ENCODE data around the gene APOBR.
"Not testable (repeated sequence)": the region's sequence is repeated elsewhere in the genome, so short reads cannot be mapped to it uniquely, and the experiment has no call there.

Gene APOBR

DNA sequence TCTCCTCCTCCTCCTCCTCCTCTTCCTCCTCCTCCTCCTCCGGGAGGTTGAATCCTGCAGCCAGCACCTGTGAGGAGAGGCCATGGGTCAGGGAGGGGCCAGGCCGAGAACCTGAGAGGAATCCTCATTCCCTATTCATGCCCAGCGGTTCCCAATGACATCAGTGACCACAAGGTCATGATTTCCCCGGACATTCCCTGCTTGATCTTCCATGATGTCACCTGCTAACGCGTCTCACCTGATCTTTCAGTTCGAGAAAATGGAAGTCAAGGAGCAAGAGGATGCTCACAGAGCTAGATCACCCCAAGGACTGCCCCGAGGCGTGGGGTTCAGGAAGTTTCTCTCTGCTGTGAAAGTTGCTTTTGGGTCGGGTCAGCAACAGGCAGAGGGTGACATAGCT lies 5.4 kb downstream of the APOBR start:
- FAIRE-seq, result no peak

DNA sequence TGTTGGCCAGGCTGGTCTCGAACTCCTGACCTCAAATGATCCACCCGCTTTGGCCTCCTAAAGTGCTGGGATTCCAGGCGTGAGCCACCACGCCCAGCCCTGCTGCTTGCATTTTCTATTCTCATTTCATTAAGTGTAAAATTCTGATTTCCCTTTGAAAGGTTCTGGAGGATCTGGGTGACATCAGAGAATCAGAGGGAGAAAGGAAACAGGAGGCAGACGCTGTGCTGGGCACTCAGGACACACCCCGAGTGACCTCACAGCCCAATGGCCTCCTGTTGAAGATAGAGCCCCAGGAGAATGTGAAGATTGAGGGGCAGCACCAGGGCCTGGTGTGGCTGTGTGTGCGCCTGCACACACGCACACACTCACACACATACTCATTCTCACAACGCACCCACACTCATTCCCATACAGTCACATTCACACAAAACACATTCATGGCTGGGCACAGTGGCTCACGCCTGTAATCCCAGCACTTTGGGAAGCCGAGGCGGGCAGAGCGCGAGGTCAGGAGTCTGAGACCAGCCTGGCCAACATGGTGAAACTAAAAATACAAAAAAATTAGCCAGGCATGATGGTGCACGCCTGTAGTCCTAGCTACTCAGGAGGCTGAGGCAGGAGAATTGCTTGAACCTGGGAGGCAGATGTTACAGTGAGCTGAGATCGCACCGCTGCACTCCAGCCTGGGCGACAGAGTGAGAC lies 6.2 kb downstream of the APOBR start:
- FAIRE-seq, result not testable (repeated sequence)

DNA sequence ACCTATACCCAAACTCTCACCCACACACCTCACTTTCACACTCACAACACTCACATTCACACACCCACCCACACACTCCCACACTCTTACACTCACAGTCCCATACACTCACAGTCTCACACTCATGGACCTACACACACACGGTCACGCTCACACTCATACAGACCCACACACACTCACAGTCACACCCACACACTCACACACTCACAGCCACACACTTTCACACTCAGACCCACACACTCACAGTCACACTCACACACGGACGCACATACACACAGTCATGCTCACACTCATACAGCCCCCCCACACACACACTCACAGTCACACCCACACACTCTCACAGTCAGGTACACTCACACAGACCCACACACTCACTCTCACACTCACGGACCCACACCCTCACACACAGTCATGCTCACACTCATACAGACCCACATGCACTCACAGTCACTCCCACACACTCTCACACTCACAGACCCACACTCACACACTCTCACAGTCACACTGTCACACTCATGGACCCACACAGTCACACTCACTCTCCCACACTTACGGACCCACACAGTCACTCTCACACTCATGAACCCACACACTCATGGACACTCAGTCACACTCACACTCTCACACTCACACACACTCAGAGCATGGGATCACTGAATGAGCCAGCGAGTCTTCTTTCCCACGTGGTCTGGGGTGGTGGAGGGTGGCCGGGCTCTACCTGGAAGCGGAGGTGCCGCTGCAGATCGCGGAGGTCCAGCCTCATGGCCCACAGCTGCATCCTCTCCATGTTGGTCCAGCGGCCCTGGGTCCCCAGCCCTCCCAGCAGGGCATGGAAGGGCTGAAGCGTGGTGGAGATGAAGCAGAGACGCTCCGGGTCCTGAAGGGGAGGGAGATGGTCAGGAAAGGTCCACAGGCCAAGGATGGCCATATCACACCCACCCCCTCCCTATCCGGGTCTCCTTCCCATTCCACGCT lies 7.1 kb downstream of the APOBR start:
- FAIRE-seq, result no peak

DNA sequence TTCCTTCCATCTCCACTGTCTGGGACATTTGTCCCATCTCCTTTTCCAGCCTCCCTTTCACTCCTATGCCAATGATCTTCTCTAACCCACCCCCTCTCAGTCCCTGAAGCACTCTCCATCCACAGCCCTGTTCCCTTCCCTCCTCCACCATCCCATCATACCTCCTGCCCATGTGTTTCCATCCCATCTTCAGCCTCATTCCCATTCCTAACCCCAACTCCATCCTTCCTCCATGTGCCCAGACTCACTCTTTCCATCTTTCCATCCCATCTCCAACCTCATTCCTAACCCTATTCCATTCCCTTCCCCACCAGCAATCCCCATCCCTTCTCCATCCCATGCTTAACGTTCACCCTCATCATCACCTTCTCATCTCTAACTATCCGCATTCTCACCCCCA lies 7.8 kb downstream of the APOBR start:
- no peak for FAIRE-seq

DNA sequence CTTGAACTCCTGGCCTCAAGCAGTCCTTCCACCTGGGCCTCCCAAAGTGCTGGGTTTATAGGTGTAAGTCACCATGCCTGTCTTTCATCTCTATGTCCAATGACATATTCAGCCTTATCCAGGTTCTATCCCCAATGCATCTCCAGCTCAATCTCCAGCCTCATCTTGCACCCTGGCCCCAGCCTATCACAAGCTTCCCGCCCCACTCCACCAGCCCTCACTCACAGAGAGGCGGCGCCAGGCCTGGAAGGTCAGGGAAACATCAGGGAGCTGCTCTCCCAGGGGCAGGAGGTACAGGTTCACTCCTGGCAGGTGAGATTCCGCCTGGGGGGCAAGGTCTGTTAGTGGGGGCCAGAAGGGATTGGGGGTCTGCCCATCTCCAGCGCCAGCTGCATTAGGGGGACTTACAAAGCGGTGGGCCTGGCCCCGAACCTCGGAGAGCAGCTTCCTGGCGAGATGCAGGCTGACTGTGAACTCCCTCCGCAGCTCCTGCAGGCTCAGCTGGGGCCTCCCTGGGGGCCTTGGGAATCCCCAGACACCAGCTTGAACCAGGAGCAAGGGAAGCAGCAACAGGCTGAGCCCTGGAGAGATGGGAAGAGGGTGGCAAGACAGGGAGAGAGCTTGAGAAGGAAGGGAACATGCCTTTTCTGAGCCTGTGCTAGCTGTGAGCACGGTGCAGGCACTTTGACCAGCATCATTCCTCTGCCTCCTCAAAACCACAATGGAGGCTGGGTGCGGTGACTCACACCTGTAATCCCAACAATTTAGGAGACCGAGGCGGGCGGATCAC lies 9.2 kb downstream of the APOBR start:
- FAIRE-seq, result no peak

DNA sequence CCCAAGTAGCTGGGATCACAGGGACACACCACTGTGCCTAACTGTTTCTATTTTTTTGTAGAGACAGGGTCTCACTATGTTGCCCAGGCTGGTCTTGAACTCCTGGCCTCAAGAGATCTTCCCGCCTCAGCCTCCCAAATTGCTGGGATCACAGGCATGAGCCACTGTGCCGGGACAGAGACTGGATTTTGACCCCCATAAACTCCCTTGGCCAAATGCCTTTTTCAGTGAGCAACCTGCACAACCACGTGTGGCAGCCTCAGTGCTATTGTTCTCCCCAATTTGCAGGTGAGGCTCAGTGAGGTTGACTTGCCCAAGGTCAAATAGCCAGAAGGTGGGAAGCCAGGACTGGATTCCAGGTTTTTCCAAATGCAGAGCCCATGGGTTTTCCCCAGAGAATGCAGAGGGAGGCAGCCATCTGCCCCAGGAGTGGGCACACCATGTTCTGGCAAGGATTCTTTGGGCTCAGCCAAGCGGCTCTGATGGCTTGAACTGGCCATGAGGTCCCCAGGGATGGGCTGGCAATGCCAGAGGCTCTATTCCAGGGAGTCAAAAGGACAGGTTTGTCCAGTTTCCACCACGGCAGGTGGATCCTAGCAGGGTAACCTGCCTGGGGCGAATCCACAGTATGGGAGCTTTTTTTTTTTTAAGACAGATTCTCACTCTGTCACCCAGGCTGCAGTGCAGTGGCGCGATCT lies 10.4 kb downstream of the APOBR start:
- no peak for FAIRE-seq

DNA sequence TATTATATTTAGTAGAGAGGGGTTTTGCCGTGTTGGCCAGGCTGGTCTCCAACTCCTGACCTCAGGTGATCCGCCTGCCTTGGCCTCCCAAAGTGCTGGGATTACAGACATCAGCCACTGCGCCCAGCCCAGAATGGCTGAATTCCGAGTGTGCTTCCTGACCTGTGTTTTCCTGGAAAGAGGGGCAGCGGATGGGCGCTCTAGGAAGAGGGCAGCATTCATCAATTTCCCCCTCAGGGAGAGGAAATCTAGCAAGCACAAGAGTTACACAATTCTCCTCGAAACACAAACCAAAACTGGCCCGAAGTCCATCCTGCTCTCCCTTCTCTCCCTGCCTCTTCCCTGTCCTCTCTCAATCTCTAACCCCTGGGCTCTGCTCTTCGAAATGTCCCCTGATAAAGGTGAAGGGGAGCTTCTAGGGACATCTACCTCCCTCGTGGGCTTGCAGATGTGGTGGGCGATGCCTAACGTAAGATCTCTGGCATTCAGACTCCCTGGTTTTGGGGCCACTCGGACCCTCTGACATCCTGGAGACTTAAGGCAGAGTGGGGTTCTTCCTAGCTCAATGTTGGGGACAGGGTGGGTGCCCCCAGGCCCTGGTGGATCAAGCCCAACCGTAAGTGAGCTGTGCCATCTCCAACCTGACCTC lies 11.2 kb downstream of the APOBR start:
- FAIRE-seq, result no peak

DNA sequence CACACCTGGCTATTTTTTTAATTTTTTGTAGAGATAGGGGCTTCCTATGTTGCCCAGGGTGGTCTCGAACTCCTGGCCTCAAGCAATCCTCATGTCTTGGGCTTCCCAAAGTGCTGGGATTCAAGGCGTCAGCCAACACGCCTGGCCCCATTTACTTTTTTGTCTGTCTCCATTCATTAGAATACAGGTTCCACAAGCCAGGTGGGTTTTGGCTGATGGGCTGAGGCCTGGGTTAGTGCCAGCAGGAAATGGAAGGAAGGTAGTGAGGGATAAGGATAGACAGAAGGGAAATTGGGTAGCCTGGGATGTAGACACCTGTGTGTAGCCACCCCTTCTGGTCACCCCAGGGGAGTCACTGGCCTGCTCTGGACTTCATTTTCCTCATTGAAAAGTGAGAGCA lies 16.6 kb downstream of the APOBR start:
- FAIRE-seq, result no peak

DNA sequence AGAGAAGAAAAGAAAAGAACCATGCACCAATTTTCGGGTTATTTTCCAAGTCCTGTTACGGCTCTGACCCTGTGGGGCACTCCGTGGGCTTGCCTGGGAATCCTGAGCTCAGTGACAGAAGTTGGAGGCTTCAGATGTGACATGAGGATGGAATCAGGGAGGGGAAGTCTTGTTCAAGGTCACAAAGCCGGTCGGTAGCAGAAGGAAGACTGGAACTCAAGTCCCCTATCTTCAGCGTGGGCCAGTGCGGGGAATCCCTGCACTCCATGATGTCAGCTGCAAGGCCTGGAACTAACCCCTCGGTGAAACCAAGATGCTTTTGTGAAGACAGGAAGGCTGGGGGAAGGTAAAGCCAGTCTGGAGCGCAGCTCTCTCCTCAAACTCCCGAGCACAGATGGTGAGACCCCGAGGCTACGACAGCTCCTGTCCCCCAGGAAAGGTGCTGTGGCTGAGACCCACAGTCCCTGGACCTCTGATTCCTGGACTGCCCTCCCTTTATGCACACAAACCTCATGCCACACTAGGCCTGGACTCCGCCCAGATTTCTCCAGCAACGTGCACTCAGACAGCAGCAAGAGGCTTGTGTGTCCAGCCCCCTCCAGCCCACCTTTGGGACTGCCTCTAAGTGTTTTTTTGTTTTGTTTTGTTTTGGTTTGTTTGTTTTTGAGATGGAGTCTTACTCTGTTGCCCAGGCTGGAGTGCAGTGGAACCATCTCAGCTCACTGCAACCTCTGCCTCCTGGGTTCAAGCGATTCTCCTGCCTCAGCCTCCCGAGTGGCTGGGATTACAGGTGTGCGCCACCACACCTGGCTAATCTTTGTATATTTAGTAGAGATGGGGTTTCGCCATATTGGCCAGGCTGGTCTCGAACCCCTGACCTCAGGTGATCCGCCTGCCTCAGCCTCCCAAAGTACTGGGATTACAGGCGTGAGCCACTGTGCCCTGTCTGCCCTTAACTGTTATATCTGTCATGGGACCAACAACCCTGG lies 17.7 kb downstream of the APOBR start:
- FAIRE-seq, result no peak

DNA sequence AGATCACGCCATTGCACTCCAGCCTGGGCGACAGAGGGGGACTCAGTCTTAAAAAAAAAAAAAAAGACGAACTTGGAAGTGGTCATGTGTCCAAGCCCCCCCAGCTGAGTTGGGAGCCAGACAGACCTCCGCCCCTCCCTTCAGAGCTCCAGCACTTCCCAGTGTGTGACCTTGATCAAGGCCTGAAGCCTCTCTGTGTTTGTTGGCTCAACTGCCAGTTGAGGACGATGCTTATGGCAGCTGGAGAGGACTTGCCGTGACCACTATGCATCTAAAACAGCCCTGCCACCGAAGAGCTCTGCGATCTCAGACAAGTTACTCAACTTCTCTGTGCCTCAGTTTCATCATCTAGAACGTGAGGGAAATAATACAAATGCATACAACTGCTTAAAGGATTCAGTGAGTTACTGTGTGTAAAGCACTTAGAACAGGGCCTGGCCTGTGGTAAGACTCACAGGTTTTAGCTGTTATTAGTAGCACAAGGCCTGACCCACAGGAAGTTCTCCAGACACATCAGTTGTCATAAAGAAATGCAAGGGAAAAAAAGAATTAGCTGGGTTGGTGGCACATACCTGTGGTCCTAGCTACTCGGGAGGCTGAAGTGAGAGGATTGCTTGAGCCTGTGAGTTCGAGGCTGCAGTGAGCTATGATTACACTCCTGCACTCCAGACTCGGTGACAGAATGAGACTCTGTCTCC lies 19.2 kb downstream of the APOBR start:
- FAIRE-seq, result no peak

DNA sequence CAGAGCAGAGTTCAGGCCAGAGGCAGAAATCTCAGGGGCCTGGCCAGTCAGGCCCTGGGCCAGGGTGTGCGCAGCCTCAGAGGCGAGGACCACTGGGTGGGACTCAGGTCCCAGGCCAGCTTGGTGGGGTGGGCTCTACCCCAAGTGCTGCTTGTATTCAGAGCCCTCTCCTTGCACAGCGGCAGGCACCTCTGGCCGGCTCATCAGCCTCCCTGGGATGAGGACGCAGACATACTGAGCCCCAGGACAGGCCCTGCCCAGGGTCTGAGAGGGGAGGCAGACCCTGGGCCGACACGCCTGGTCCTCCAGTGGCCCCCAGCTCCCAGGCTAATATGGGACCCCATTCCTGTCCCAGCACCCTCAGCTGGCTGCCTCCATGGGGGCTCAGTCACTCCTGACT lies 19.8 kb downstream of the APOBR start:
- no peak for FAIRE-seq

DNA sequence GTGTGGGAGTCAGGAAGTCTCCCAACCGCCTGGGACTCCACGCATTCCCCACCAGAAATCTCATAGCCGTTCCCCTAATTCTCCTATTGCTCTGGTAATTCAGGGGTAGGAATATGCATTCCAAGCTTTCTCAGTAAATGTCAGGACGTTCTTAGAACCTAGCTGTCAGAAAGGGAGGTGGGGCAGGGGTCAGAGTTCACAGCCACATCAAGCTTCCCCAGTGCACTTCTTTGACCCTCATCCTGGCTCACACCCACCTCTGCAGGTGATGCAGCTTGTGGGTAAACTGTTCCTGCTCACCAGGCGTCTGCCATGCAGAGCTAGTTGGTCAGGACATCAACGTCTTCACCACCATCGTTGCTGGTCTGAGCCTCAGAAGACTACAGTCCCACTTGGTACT lies 26.2 kb downstream of the APOBR start:
- no peak for FAIRE-seq

DNA sequence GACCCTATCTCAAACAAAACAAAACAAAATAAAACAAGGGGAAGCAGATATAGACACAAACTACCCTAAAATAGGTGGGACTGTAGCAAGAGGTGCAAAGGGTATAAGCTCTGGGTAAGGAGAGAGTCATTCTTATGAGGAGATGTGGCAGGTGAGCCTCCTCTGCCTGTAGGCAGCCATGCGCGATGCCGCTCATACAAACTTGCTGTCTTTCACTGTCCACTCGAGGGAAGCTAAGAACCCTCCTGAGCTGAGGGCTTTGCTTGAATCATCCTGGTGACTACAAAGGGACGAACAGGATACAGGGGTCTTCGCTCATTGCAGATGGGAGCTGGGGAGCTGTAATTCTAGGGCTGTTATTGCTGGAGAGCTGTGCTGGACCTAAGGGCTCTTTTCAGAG lies 27.0 kb downstream of the APOBR start:
- FAIRE-seq, result no peak

DNA sequence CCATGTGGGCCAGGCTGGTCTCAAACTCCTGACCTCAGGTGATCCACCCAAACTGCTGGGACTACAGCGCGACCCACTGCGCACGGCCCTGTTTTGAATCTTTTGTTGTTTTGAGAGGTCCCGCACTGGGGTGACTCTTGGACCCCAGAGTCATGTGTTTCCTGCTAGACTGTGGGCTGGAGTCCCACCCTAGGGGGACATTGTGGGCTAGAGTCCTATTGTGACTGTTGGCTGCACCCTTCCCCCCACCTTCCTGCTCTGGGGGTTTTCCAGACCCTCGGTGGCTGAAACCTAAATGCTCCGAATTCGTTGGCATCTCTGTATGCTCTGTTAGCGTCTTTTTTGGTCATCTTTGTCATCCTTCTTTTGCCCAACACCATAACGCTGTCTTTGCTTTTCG lies 28.3 kb downstream of the APOBR start:
- no peak for FAIRE-seq

DNA sequence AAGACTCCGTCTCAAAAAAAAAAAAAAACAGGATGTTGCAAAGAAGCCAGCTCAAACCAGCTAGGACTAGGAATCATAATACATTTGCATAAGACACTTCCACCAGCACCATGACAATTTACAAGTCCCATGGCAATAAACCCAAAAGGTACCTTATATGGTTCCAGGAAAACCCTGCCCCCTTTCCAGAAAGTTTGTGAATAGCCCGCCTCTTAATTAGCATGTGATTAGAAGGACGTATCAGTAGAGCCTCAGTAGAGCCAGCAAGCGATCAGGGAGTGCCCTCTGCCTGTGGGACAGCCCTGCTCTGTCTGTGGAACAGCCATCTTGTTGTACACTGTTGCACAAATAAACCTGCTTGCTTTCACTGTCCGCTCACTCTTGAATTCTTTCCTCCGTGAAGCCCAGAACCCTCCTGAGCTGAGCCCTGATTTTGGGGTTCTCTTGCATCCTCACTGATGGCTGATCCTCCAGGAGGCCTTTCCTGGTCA lies 30.3 kb downstream of the APOBR start:
- FAIRE-seq, result no peak

DNA sequence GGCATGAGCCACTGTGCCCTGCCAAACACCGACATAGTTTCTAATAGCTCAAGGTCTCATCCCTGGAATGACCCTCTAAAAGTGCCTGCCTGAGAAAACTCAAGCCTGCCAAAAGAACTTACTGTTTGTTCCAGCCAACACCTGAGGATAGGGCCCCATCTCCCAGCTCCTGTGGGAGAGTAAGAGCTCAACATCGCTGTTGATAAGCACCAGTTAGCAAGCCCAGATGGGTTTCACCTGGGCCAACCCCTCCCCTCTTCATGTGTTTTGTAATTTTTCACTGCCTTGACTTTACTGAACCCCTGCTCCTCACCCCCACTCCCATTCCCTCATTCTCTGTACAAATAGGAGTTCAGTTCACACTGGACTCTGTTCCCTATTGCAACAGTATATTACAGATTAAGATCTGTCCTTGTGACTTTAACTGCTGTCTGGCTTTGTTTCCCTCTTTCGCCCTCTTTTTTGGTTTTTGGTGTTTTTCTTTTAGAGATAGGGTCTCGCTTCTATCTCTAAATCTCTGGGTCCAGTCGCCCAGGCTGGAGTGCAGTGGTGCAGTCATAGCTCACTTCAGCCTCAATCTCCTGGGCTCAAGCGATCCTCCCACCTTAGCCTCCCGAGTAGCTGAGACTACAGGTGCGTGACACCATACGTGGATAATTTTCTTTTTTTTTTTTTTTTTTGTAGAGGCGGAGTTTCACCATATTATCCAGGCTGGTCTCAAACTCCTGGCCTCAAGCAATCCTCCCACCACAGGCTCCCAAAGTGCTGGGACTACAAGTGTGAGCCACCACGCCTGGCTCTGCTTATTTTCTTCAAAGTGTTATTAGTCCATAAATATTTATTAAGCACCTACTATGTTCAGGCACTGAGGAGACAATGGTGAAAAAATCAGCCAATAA lies 32.0 kb downstream of the APOBR start:
- no peak for FAIRE-seq

DNA sequence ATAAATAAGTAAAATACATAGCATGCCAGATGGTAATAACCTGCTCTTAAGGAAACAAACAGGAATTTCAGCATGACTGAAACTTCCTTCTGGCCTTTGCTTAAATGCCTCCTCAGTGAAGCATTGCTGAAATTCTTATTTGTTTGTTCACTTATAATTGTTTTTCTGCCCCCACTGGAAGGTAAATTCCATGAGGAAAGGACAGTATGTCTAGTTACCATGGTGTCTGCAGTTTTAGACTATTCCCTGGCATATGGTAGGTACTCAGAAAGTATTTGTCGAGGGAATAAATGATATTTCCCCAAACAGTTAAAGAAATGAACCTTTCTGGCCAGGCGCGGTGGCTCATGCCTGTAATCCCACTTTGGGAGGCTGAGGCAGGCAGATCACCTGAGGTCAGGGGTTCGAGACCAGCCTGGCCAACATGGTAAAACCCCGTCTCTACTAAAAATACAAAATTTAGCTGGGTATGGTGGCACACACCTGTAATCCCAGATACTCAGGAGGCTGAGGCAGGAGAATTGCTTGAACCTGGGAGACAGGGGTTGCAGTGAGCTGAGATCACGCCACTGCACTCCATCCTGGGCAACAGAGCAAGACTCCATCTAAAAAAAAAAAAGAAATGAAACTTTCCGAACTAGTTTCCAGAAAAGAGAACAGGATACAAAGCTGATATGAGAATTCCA lies 32.8 kb downstream of the APOBR start:
- not testable (repeated sequence) for FAIRE-seq

DNA sequence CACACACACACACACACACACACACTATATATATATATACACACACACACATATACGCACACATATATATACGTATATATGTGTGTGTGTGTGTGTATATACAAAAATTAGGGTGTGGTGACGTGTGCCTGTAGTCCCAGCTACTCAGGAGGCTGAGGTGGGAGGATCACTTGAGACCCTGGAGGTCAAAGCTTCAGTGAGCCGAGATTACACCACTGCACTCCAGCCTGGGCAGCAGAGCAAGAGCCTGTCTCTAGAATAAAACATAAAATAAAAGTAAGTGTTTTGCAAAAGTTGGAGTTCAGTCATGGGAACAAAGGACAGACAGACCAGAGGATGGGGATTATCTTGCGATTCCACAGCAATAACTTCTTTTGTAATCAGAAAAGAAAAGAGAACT lies 33.5 kb downstream of the APOBR start:
- FAIRE-seq, result no peak

Measured in colon (tissue), 2 donors.